ENCODE results near the gene TMEM179B. TPM values are rescaled to one million over a fixed set of nuclear protein-coding genes. Genes with fewer than 3 reads are reported as not detected.

The TMEM179B gene
- total and polyA plus RNA-seq, 2 of the 13 experiments (the other 11 are each of a cell fraction or from before 2014, with no cell fraction given) = 24.8 to 25.7 TPM

DNA sequence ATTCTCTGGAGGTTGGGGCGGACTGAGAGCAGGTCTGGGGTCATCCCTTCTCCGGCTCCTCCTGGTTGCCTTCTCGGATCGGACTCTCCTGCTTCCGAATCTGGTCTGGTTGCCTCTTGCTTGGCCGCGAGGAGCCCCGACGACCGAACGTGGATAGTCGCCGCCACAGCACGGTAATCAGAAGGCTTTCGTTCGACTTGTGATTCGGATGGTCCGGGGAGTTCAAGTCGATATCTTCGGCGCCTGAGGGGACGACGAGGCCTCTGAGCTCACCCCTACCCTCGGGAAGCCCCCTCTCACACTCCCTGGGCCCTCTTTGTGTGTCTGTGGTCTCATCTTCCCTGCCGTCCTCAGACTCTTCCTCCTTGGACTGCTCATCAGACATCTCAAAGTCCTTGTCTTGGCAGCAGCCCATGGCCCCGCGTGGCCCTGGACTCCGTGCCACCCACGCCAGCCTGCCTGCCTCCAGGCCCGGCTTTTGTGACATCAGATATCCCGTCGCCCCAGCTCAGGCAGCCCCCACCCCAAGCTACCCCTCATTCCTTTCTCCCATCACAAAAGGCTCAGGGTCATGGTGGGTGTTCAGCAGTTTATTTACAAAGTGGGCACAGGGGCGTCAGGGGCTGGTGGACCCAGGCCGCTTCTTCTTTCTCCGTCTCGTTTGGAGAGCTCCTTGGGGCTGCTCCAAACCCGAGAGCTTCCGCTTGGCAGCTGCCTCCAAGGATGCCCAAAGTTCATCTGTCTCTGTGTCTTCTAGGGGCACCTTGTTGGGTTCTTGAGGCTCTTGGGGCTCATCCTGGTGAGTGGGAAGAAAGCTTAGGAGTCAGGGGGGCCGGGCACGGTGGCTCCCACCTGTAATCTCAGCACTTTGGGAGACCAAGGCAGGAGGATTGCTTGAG lies 45.4 kb downstream of the TMEM179B start, which contains the start of gene TEX54 (continued):
- no peak for TF ChIP-seq MEIS1 (CRISPR knock-in tag; IDR thresholded peaks at IDR 0.05; ENCODE audit: borderline replicate concordance)
- 0 out of 2 replicates have a peak, but pooled peaks have one; percentile 37 for TF ChIP-seq ZNF232 (CRISPR knock-in tag; IDR thresholded peaks at IDR 0.05; ENCODE audit: borderline replicate concordance)
- TF ChIP-seq ZFP91 (CRISPR knock-in tag; IDR thresholded peaks at IDR 0.05; ENCODE audit: borderline replicate concordance) = peak; percentile 97; the same call in 1 of the 2 replicates
- TF ChIP-seq, protein P1, sequence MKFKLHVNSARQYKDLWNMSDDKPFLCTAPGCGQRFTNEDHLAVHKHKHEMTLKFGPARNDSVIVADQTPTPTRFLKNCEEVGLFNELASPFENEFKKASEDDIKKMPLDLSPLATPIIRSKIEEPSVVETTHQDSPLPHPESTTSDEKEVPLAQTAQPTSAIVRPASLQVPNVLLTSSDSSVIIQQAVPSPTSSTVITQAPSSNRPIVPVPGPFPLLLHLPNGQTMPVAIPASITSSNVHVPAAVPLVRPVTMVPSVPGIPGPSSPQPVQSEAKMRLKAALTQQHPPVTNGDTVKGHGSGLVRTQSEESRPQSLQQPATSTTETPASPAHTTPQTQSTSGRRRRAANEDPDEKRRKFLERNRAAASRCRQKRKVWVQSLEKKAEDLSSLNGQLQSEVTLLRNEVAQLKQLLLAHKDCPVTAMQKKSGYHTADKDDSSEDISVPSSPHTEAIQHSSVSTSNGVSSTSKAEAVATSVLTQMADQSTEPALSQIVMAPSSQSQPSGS (CRISPR knock-in tag; IDR thresholded peaks at IDR 0.05) = no peak
- no peak for TF ChIP-seq SNAPC5 (CRISPR knock-in tag; IDR thresholded peaks at IDR 0.05; ENCODE audit: borderline replicate concordance)
- TF ChIP-seq KDM4B (CRISPR knock-in tag; IDR thresholded peaks at IDR 0.05) = no peak
- TF ChIP-seq KLF12 (CRISPR knock-in tag; IDR thresholded peaks at IDR 0.05; ENCODE audit: borderline replicate concordance) = 0 out of 2 replicates have a peak, but pooled peaks have one; percentile 31
- TF ChIP-seq SAP130 (CRISPR knock-in tag; IDR thresholded peaks at IDR 0.05; ENCODE audit: low read depth) = 0 out of 2 replicates have a peak, but pooled peaks have one; percentile 78
- no peak for TF ChIP-seq NR3C1 (CRISPR knock-in tag; IDR thresholded peaks at IDR 0.05)
- TF ChIP-seq ZSCAN20 (CRISPR knock-in tag; IDR thresholded peaks at IDR 0.05; ENCODE audit: borderline replicate concordance) = 0 out of 2 replicates have a peak, but pooled peaks have one; percentile 58
- TF ChIP-seq AGO1 (IDR thresholded peaks at IDR 0.05; ENCODE audit: low read depth, low read length, poor library complexity, severe bottlenecking) = peak; percentile 79
- TF ChIP-seq ZNF777 (CRISPR knock-in tag; IDR thresholded peaks at IDR 0.05) = peak; percentile 60; the same call in 1 of the 2 replicates
- 0 out of 2 replicates have a peak, but pooled peaks have one; percentile 33 for TF ChIP-seq ZNF256 (CRISPR knock-in tag; conservative IDR thresholded peaks at IDR 0.05)
- no peak for TF ChIP-seq TAF1 (CRISPR knock-in tag; IDR thresholded peaks at IDR 0.05)
- 0 out of 2 replicates have a peak, but pooled peaks have one; percentile 31 for TF ChIP-seq ZNF614 (CRISPR knock-in tag; IDR thresholded peaks at IDR 0.05; ENCODE audit: borderline replicate concordance)
- TF ChIP-seq ZNF337 (CRISPR knock-in tag; IDR thresholded peaks at IDR 0.05; ENCODE audit: borderline replicate concordance, low read depth) = 0 out of 2 replicates have a peak, but pooled peaks have one; percentile 16
- TF ChIP-seq PAF1 (CRISPR knock-in tag; IDR thresholded peaks at IDR 0.05) = 0 out of 2 replicates have a peak, but pooled peaks have one; percentile 66
- TF ChIP-seq U2AF1 (optimal IDR thresholded peaks at IDR 0.05; ENCODE audit: low read depth, low read length) = no peak
